ENCODE measurements around the gene GSTM3.
"Not testable (repeated sequence)": the region's sequence is repeated elsewhere in the genome, so short reads cannot be mapped to it uniquely, and the experiment has no call there.

The GSTM3 gene

DNA sequence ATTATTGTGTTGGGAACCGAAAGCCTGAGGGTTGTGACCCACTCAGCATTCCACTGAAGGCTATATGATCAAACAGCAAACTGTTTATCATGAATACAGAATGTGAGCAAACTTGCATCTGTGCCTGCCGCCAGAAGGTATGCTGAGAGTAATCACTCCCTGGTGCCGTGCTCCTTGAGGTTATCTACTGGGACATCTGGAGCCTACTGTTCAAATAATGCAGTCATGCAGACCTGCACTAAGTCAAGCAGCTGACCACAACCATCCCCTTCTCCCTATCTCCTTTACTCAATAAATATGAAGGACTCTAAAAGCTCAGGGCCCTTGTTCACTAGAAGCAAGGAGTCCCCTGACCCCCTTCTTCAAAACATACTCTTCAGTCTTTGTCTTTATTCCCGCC is 15.3 kb downstream of the GSTM3 start:
- no peak for DNase-seq

DNA sequence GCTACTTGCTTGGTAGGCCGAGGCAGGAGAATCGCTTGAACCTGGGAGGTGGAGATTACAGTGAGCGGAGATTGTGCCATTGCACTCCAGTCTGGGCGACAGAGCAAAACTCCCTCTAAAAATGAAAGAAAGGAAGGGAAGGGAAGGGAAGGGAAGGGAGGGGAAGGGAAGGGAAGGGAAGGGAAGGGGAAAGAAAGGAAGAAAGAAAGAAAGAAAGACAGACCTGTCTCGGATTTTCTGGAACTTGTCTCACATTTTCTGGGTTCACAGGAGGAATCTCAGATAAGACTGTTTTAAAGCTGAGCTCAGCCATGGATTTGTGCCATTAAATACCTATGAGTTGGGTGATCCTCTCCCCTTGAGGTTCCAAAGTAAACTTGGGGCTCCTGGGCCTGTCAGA is 15.9 kb downstream of the GSTM3 start:
- no peak for DNase-seq

- DNase-seq: no peak
These were observed 17.7 kb downstream of the GSTM3 start for GRCh38 chr1:109722908-109723691.

DNA sequence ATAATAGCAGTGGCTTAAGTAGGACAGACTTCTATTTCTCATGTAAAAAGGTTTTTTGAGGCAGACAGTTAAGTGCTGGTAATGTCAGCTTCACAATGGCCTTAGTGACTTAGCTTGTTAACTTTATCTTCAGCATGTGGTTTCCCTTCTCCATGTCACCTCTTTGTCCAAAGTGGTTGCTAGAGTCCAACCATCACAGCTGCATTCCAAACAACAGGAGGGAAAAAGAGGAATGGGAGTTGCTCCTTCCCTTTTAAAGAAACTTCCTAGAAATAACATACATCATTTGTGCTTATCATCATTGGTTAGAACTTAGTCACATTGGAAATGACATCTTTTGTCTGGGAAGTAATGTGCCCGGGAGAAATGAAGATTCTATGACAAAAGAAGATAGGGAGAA is 18.9 kb downstream of the GSTM3 start:
- no peak for DNase-seq

DNA sequence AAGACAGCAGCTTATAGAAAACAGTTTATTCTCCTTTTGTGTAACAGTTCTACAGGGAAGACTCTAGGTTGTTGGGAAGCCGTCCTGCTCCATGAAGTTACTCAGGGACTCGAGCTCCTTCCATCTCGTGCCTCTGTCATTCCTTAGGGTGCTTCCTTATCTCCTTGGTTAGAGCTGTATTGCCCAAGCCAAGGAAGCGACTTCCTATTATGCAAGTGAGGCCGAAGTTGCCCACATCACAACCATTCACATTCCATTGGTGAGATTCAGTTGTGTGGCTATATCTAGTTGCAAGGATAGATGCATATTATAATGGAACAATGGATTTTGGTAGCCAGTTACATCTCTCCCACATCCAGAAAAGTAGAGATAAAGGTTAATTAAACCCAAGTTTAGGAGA is 19.8 kb downstream of the GSTM3 start:
- DNase-seq: no peak

GRCh38 chr1:109719337-109719837 is 21.5 kb downstream of the GSTM3 start:
- DNase-seq: no peak

DNA sequence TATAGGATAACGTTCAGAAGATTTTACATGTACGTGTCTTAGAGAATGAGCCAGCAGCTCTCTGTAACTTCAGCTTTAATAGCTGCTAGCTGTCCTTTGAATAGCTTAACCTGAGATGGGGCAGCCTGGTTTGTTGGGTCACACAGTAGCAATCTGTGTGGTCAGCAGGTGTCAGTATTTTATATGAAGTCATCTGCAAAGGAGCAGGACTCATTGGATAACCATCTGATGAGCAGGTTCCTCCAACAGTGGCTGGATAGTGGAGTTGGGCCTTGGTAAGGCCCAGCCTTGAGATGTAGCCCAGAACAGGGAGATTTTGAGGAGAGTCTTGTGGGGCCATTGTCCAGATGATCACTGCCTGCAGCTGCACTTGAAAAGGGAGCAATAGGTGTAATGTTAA is 22.3 kb downstream of the GSTM3 start:
- DNase-seq: no peak

GRCh38 chr1:109717729-109718128 is 23.1 kb downstream of the GSTM3 start:
- no peak for DNase-seq

DNA sequence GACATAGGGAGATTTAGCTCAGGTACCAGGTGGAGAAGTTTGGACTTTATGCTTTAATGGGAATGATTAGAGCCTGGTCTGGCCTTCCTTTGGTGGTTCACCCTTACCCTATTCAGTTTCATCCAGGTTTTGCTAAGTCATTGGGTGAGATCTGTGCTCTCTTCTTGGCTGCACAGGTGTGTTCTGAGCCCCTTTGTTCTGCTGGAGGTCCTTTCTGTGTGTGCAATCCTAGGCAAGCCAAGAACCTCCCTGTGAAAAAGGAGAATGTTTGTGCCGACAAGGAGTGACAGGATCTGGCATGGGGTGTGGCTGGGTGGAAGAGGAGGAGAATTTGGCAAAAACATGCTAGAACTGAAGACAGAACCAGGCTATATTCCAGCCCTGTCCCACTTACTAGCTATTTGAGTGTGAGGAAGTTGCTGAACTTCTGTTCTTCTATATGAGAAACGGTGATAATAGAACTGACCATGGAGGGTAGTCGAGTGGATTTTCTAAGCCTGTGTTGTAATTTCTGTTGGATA is 24.2 kb downstream of the GSTM3 start:
- DNase-seq: no peak

DNA sequence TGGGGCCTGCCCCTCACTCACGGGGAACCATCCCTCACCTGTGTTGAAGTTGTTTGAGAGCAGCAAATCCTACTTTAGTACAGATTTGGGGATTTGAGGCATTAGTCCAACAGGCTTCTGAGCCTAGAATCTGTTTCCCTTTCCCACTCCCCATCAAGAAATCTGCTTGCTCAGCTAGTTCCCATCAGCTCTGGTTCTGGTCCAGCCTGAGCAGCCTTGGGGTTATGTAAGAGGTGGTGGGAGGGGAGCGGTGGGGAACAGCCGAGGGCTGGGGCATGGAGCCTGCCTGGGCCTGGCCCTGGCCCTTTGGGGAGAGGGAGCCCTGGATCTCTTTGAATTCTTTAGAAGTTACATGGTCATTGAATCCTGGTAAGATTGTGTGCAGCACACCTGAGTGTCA is 24.7 kb downstream of the GSTM3 start:
- no peak for DNase-seq

DNA sequence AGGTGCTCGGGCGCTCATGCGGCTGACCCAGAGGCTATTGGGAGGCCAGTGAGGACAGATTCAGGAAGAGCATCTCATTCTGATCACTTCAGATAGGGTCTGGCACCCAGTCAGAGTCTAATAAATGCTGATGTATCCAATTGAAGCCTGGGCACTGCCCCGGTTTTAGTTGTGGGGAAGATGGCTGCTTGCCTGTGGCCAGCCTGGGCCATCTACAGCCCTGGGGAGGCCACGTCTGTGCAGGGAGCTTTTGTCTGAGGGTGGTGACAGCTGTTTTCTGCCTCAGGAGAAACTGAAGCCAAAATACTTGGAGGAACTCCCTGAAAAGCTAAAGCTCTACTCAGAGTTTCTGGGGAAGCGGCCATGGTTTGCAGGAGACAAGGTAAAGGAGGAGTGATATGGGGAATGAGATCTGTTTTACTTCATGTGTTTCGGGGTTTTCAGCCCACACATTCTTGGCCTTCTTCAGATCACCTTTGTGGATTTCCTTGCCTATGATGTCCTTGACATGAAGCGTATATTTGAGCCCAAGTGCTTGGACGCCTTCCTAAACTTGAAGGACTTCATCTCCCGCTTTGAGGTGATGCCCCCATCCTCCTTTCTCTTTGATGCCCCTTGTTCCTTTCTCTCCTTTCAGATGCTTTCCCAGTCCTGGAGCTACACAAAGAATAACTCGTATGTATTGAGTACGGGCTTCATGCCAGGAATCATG is 26.0 kb downstream of the GSTM3 start:
- DNase-seq: no peak

GRCh38 chr1:109713636-109714035 is 27.2 kb downstream of the GSTM3 start:
- no peak for DNase-seq

- DNase-seq: no peak
These were observed 28.4 kb downstream of the GSTM3 start for GRCh38 chr1:109712321-109712864.

GRCh38 chr1:109711593-109712320 is 29.1 kb downstream of the GSTM3 start, which contains the start of gene GSTM5:
TSS of gene GSTM5 (plus strand) at chr1:109712251. CDS start at chr1:109712313, 62 bp downstream.
- DNase-seq: not testable (repeated sequence)

DNA sequence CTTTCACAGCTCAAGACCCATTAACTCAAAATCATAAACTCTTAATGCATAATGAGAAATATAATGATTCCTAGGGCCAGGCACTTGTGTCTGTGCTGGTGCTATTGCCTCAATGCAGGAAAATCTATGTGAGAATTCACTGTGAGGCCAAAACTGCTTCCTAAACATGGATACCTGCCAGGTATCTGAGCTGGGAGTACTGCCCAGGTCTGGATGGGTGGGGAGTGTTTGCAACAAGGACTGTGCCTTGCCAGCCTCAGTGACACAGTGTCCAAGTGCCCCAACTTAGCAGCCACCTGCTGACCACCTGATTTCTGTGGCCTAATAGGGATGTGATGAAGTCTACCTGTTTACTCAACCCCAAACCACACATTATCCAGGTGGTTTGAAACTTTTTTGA is 31.0 kb downstream of the GSTM3 start:
- DNase-seq: not testable (repeated sequence)

- DNase-seq: not testable (repeated sequence)
These were observed 31.9 kb downstream of the GSTM3 start for GRCh38 chr1:109708949-109709348.

GRCh38 chr1:109705411-109705810 is 35.4 kb downstream of the GSTM3 start:
- no peak for DNase-seq

DNA sequence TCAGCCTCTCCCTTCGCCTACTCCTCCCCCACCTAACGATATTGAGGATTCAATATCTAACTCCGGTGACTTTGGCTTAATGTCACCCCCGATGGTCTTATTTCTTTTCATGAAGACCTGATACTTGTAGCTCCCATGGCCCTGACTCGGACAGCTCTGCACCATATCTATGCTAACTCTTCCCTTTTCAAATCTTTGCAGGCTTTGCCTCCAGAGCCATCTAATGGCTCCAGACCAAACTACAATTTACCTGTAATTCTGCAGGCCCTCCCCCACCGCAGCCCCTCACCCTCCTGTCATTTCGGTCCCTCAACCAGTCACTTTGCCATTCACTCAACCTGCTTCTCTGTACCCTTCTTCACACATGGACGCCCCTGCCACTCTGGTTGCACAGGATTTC is 36.7 kb downstream of the GSTM3 start:
- DNase-seq: no peak

DNA sequence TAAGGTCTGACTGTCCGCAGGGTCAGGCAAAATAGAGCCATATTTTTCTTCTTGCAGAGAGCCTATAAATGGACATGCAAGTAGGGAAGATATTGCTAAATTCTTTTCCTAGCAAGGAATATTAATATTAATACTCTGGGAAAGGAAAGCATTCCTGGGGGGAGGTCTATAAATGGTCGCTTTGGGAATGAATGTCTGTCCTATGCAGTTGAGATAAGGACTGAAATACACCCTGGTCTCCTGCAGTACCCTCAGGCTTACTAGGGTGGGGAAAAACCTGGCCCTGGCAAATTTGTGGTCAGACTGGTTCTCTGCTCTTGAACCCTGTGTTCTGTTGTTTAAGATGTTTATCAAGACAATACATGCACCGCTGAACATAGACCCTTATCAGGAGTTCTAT is 37.9 kb downstream of the GSTM3 start:
- DNase-seq: not testable (repeated sequence)

DNA sequence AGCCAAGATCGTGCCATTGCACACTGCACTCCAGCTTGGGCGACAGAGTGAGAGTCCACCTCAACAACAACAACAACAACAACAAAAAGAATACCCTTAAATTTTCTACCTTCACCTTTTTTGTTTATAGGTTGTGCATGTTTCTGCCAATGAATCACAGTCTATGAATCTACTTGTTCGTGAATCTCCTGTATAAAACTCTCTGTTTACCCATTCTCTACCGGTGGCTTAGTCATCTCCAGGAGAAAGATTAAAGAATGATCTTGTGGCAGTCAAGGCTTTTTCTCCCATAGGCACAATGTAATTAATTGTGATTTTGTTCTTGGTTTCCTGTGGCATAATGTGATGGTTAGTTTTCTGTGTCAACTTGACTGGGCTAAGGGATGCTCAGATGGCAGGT is 43.0 kb downstream of the GSTM3 start:
- not testable (repeated sequence) for DNase-seq

GRCh38 chr1:109697066-109697465 is 43.8 kb downstream of the GSTM3 start:
- DNase-seq: no peak

DNA sequence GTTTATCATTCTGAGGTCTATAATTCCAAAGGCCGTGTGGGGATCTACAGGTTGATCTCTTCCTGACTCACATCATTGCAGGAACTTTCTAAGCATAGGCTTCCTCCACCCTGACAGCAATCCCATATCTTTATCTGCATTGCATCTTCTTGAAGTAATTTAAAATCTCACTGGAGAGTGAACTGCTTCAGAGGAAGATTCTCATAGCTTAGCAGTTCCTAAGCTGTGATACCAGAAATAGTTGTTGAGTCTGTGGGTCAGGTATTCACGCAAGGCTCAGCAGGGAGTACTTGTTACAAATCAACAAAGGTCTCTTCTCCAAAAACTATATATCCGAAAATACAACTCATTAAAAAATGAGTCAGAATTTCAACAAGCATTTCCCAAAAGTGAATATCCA is 45.7 kb downstream of the GSTM3 start:
- not testable (repeated sequence) for DNase-seq

- DNase-seq: not testable (repeated sequence)
These were observed 46.4 kb downstream of the GSTM3 start for GRCh38 chr1:109694400-109694799.
